KMS-11 (cell line): Measurements from ENCODE around the gene SLC38A2.

ENCODE experiments used
- H2AFZ ChIP-seq: fragments of 200-600 bp; sonication (generic); 2 replicates; pipeline ENCODE4 v1.6.1; 2016; ENCODE audit warnings: antibody characterized with exemption, mixed run types, low read depth
- H3K27ac ChIP-seq: fragments of 200-600 bp; sonication (generic); 2 replicates; pipeline ENCODE4 v1.6.1; 2016; ENCODE audit warnings: mild to moderate bottlenecking, mixed run types
- H3K27me3 ChIP-seq: fragments of 200-600 bp; sonication (generic); 2 replicates; pipeline ENCODE4 v1.6.1; 2017; ENCODE audit warnings: mild to moderate bottlenecking, low read depth, mixed run types, moderate library complexity; ENCODE audit not compliant: insufficient read depth
- H3K36me3 ChIP-seq: fragments of 200-600 bp; sonication (generic); 2 replicates; pipeline ENCODE4 v1.6.1; 2017; ENCODE audit warnings: mild to moderate bottlenecking, mixed run types; ENCODE audit not compliant: insufficient read depth
- H3K4me1 ChIP-seq: fragments of 200-600 bp; sonication (generic); 2 replicates; pipeline ENCODE4 v1.6.1; 2016; ENCODE audit warnings: mild to moderate bottlenecking, low read depth, mixed run types; ENCODE audit not compliant: poor library complexity, severe bottlenecking
- H3K4me2 ChIP-seq: fragments of 200-600 bp; sonication (generic); 2 replicates; pipeline ENCODE4 v1.7.0; 2016; ENCODE audit warnings: mild to moderate bottlenecking, mixed run types
- H3K4me3 ChIP-seq: fragments of 200-600 bp; sonication (generic); IDR thresholded peaks from 2 replicates; pipeline ENCODE4 v1.6.1; 2017; ENCODE audit warnings: low read depth, low read length, mixed read lengths; ENCODE audit not compliant: insufficient read depth
- H3K79me2 ChIP-seq: fragments of 200-600 bp; sonication (generic); 2 replicates; pipeline ENCODE4 v1.6.1; 2016; ENCODE audit warnings: low read depth, mixed run types; ENCODE audit not compliant: insufficient read depth
- H3K9ac ChIP-seq: fragments of 200-600 bp; sonication (generic); 2 replicates; pipeline ENCODE4 v1.6.1; 2016; ENCODE audit warnings: mild to moderate bottlenecking, mixed run types
- H4K20me1 ChIP-seq: fragments of 200-600 bp; sonication (generic); 2 replicates; pipeline ENCODE4 v1.6.1; 2016; ENCODE audit warnings: mild to moderate bottlenecking, mixed run types; ENCODE audit not compliant: insufficient read depth
- CTCF ChIP-seq: fragments of 200-600 bp; sonication (generic); conservative IDR thresholded peaks from 2 replicates; pipeline ENCODE4 v1.6.1; 2017; ENCODE audit warnings: low read depth, mild to moderate bottlenecking, antibody characterized with exemption, low read length, moderate library complexity, mixed read lengths

The SLC38A2 gene

DNA sequence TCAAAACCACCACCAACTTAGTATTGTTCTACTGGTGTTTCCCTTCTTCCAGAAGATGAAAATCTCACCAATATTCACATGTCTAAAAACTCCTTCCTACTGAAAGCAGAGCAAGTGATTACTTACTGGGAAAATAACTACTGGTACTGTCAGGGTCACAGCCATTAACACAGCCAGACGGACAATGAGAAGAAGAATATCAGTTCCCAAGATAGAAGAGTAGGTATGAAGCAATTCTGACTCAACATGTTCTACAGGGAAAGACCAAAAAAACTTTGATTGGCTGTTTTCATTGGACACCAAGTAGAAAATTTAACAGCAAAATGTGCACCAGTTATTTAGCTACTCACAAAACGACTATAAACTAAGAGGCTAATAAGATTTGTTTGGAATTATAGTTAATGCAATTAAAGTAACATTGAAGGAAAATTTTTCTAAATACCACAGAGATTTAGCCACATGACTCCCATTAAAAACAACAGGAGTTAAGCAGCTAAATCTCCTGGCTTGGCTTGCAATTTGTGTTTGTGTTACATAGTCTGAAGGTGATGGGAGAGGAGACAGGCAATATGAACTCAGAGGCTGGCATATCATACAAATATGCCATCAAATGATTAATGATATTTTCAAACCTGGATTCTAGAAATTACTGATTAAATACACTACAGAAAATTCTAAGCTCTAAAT is 9.5 kb downstream of the SLC38A2 start:
- Histone ChIP-seq H3K4me2 (peak overlapping the region; percentile 29; the same call in 1 of the 2 replicates), H4K20me1 (peaks cover 8% of the 10 kb centered on the region; the same call in 1 of the 2 replicates), H3K27ac (0 out of 2 replicates have a peak overlapping the region, but pooled peaks have one; percentile 19), H3K4me1 (peaks cover 100% of the 10 kb centered on the region), H3K9ac (no peak overlapping the region), H3K27me3 (0 out of 2 replicates have a peak, but pooled peaks cover 3% of the 10 kb centered on the region), H3K36me3 (peaks cover 58% of the 10 kb centered on the region; the same call in 1 of the 2 replicates), H2AFZ (no peak overlapping the region), H3K4me3 (no peak overlapping the region), H3K79me2 (peaks cover 24% of the 10 kb centered on the region; the same call in 1 of the 2 replicates)
- TF ChIP-seq CTCF: no peak

DNA sequence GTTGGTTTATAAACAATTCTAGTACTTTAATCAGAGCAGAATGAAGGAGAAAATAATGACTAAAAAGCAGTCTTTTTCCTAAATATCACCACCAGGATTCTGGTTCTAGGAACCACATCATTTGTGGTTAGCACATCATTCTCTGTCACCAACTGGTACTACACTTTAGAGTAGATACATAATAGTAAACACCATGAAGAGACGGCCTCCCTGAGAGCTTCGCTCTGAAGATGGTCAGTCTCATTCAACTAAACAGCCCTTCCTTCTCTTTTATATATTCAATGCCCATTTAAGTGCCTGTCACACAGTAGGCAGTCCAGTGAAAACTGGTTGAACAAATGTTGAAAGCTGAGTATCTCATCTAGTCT is 10.9 kb downstream of the SLC38A2 start:
- Histone ChIP-seq H3K27me3 (0 out of 2 replicates have a peak, but pooled peaks cover 3% of the 10 kb centered on the region), H3K9ac (no peak overlapping the region), H3K79me2 (peaks cover 11% of the 10 kb centered on the region; the same call in 1 of the 2 replicates), H4K20me1 (peaks cover 8% of the 10 kb centered on the region; the same call in 1 of the 2 replicates), H3K4me1 (peaks cover 87% of the 10 kb centered on the region), H3K4me2 (peak overlapping the region; percentile 29), H3K36me3 (peaks cover 51% of the 10 kb centered on the region; the same call in 1 of the 2 replicates), H3K4me3 (no peak overlapping the region), H3K27ac (peak overlapping the region; percentile 19; the same call in 1 of the 2 replicates), H2AFZ (no peak overlapping the region)
- TF ChIP-seq CTCF: no peak

DNA sequence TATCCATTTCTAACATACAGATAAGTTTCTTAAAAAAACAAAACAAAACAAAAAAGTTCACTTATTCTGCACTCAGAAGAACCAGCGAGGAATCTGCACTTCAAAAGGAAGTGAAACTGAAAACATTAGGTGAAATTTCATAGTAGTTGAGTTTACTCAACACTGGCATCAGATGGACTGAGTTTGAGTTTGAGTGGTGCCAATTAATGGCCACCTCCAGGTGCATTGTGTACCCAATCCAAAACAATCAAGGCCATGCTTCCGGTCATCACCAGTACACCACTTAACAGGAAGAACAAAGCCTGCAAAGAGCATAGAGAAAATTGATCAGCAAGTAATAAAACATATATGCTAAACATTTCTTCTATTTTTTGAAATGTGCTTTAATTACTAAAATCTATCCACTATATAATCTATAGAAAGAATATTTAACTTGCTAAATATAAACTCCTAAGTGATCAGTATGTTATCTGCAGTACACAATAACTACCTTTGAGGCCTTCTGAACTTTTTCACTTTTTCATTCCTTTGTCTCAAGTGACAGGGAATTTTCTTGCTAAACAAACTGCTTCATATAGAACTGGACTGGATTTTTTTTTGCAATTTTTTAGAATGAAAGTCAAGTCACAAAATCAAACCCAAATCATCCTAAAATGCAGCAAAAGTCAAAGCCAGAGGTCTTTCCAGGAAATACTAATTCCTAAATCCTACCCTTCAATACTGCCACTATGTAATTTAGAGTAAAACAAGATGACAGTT is 11.5 kb downstream of the SLC38A2 start:
- H3K79me2 ChIP-seq: peaks cover 9% of the 10 kb centered on the region; the same call in 1 of the 2 replicates
- H4K20me1 ChIP-seq: peaks cover 8% of the 10 kb centered on the region; the same call in 1 of the 2 replicates
- peaks cover 46% of the 10 kb centered on the region; the same call in 1 of the 2 replicates for H3K36me3 ChIP-seq
- peaks cover 81% of the 10 kb centered on the region for H3K4me1 ChIP-seq
- H2AFZ ChIP-seq: no peak overlapping the region
- H3K4me2 ChIP-seq: peak overlapping the region; percentile 29
- H3K9ac ChIP-seq: no peak overlapping the region
- no peak for TF ChIP-seq CTCF
- peak overlapping the region; percentile 19; the same call in 1 of the 2 replicates for H3K27ac ChIP-seq
- H3K27me3 ChIP-seq: 0 out of 2 replicates have a peak, but pooled peaks cover 3% of the 10 kb centered on the region
- H3K4me3 ChIP-seq: no peak overlapping the region

DNA sequence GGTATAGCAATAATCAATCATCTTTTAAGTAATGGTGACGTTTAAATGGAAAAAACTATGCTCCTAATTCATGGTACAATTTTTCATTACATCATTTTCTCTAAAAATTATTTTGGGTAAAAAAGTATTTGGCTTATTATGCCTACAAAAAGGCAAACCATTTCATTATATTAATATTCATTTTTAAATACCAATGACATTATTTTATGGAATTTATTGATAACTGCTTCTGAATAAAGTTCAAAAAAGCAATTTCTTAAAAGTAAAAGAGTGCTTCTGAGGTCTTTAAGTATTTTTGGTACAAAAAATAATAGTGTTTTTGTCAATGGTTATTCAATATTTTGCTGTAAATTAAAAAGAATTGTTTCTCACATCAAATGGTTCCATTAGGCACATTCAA is 12.2 kb downstream of the SLC38A2 start:
- Histone ChIP-seq H3K4me1 (peaks cover 74% of the 10 kb centered on the region), H3K27ac (no peak overlapping the region), H4K20me1 (peaks cover 8% of the 10 kb centered on the region; the same call in 1 of the 2 replicates), H3K27me3 (0 out of 2 replicates have a peak, but pooled peaks cover 3% of the 10 kb centered on the region), H3K79me2 (peaks cover 6% of the 10 kb centered on the region; the same call in 1 of the 2 replicates), H3K4me2 (peak overlapping the region; percentile 29; the same call in 1 of the 2 replicates), H2AFZ (no peak overlapping the region), H3K9ac (no peak overlapping the region), H3K36me3 (peaks cover 42% of the 10 kb centered on the region; the same call in 1 of the 2 replicates), H3K4me3 (no peak overlapping the region)
- no peak for TF ChIP-seq CTCF
